GM21360 (cell line): ENCODE results near the gene TBC1D1.
A peak's percentile ranks its signal among the peaks of the same experiment; 100 is the strongest.
"Not testable (repeated sequence)": the region's sequence is repeated elsewhere in the genome, so short reads cannot be mapped to it uniquely, and the experiment has no call there.

Experiments used
- ATAC-seq: cut with Tn5 transposase; IDR thresholded peaks from one replicate; pipeline ENCODE4 v1.9.1; 2021; ENCODE audit warnings: mild to moderate bottlenecking, moderate library complexity; ENCODE audit not compliant: unreplicated experiment

TBC1D1 gene

DNA sequence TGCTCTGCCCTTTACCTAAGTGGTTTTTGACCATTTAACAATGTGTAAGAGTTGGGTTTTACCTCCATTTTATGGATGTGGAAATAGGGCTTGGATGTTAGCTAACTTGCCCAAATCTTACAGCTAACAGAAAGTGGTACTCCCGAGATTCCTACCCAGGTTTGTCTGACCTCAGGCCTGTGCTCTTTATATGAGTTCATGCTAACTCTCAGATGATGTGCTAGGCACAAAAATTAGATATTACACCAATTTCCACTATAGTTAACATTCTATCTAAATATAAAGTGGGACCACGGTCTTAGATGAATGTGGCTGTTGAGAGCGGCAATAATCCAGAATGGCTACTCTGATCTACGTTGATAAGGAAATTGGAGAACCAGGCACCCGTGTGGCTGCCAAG is 69.2 kb downstream of the TBC1D1 start, which contains the start of gene PTTG2:
Gene PTTG2 (plus strand): TSS at position 301 of the 400 bp plus-strand sequence. CDS start 37 bp downstream, at position 338.
- ATAC-seq: no peak

DNA sequence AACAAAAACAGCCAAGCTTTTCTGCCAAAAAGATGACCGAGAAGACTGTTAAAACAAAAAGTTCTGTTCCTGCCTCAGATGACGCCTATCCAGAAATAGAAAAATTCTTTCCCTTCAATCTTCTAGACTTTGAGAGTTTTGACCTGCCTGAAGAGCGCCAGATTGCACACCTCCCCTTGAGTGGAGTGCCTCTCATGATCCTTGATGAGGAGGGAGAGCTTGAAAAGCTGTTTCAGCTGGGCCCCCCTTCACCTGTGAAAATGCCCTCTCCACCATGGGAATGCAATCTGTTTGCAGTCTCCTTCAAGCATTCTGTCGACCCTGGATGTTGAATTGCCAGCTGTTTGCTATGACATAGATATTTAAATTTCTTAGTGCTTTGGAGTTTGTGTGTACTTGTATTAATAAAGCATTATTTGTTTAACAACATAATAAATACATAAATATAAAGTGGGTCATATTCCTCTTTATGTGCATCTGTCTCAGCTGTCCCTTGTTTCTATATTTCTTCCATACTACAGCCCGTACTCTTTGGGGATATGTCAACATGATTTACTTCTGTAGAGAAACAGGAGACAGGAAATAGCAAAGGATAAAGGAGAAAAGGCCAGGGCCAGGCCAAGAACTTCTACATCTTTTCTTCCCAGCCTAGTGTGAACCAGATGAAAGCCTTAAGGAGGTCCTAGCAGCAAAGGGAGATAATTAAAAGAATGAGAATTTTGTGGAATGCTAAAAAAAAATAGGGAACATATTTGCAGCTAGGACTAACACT is 70.0 kb downstream of the TBC1D1 start:
- ATAC-seq: no peak

DNA sequence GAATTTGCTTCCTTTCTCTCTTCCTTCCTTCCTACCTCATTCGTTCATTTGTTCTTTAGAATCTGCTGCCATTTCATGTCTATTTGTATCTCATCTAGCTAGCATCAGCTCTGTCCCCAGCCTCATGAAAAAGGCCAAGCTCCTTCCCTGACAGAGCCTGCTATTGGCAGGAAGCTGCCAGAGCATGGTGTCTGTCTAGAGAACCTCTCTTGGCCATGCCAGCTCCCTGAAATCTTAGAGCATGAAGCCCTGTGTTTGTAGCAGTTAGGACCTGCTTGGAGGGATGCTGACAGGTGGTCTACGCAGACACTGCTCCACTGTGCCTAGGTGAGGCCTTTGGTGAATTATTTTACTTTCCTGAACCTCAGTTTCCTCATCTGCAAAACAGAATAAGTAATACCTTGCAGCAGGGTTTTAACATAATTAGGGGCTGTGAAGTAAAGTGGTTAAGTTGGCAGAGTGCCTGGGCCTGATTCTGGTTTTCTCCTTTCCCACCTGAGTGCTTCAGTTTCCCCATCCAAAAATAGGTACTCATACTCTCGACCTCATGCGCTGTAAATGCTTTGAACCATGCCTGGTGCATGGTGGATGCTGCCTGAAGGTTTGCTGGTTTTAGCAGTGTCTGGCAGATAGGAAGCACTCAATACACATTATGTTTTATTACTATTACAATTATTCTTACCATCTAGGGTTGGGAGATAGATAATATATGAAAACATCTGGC is 74.0 kb downstream of the TBC1D1 start:
- no peak for ATAC-seq

GRCh38 chr4:37966044-37966443 is 75.2 kb downstream of the TBC1D1 start:
- no peak for ATAC-seq

DNA sequence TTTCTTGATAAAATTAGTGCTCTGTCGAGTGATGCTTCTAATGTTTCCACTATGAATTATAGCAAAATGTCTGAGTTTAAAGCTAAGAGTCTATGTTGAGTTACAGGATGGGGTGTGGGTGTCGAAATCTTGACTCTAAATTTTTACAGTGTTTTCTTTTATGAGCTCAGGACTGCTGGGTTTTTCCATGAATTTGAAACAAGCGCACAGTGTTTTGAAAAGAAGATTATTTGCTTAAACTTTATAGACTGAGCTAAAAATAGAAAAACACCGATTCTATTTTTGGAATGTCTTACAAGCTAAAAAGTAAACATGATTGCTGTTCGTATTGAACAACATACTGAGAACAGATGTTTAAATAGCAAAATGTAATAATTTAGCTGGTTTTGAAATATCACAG is 76.9 kb downstream of the TBC1D1 start:
- ATAC-seq: no peak

- ATAC-seq: no peak
Measured at GRCh38 chr4:37968747-37969146, 77.9 kb downstream of the TBC1D1 start.

GRCh38 chr4:37970702-37971101 is 79.8 kb downstream of the TBC1D1 start:
- ATAC-seq: no peak

GRCh38 chr4:37971202-37971601 is 80.3 kb downstream of the TBC1D1 start:
- ATAC-seq: no peak

- ATAC-seq: no peak
Measured at GRCh38 chr4:37973441-37973840, 82.6 kb downstream of the TBC1D1 start.

GRCh38 chr4:37975321-37975822 is 84.5 kb downstream of the TBC1D1 start:
- not testable (repeated sequence) for ATAC-seq

DNA sequence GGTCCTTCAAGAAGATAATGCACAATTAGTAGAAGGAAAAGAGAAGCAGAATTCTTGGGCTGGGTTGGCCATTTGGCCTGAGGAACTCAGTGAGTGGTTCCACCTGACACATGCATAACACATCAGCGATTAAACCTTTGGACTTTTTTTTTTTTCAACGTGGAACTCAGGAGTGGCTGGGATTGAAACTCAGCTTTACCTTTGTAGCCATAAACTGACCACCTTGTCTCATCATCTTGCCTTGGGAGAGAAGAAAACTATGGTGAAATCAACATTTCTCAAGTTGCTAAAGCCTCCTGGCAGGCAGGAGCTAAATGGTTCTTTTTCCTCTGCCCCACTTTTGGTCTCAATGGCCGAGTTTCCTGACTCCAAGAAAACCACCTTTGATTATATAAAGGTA is 85.6 kb downstream of the TBC1D1 start:
- no peak for ATAC-seq

GRCh38 chr4:37976991-37977470 is 86.1 kb downstream of the TBC1D1 start:
- ATAC-seq: peak; percentile 82

GRCh38 chr4:37977471-37978247 is 86.8 kb downstream of the TBC1D1 start:
- ATAC-seq: peak; percentile 51

- ATAC-seq: peak; percentile 23
Measured at GRCh38 chr4:37978248-37978924, 87.5 kb downstream of the TBC1D1 start.

DNA sequence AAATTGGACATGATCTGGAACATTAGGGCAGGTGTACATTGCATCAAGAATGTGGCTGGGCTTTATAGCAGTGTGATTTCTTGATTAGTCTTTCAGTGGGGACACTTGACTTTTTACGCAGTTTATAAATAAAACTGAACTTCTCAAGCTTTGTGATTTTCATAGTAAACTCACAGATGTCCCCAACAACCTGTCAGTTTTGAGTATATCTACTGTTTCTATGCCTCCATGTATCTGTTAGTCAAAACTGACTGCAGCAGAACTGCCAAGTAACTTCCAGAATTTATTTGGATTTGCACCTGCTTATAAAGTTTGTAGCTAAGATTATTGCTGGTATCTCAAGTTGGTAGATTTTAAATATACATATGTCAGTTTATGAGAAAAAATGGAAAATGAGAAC is 89.4 kb downstream of the TBC1D1 start:
- no peak for ATAC-seq

GRCh38 chr4:37981425-37981824 is 90.5 kb downstream of the TBC1D1 start:
- no peak for ATAC-seq

GRCh38 chr4:37981844-37982720 is 91.2 kb downstream of the TBC1D1 start:
- ATAC-seq: no peak

DNA sequence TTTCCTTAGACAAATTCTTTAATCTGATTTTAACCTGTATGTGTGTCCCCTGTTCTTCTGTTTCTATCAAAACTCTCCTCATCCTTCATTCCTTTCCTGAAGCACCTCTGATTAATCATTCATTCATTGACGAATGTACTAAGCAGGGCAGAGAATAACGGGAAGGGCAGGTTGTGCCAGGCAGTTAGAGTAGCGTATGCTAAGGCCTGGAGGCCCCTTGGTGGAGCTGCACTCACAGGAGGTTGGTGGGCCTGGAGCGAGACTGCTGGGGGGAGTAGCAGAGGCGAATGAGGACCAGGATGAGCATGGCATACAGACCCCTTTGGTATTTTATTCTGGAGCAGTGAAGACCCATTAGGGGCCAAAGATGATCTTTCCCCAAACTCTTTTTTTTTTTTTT is 91.9 kb downstream of the TBC1D1 start:
- ATAC-seq: no peak

- no peak for ATAC-seq
Measured at GRCh38 chr4:37983951-37984350, 93.1 kb downstream of the TBC1D1 start.
